ENCODE results near the gene LMO1. TPM values are rescaled to one million over a fixed set of nuclear protein-coding genes. Genes with fewer than 3 reads are reported as not detected.
A peak's percentile ranks its signal among the peaks of the same experiment; 100 is the strongest.

The LMO1 gene
- total and polyA plus RNA-seq, 4 donors = 1.8 to 8.7 (median 5.1) TPM

GRCh38 chr11:8250981-8251615 lies 12.6 kb downstream of the LMO1 start:
- Histone ChIP-seq H3K4me1 (ENCODE audit: control insufficient read depth, insufficient read depth, low read length) (peaks cover 4% of the 10 kb centered on the region), H3K36me3 (ENCODE audit: control insufficient read depth, insufficient read depth, low read length) (no peaks in the 10 kb centered on the region), H3K9me3 (ENCODE audit: control insufficient read depth, insufficient read depth, low read length) (no peaks in the 10 kb centered on the region), H3K4me3 (ENCODE audit: low read depth, low read length) (no peak overlapping the region), H3K27ac (ENCODE audit: low read depth, low read length) (no peak overlapping the region), H3K27me3 (ENCODE audit: control insufficient read depth, insufficient read depth, low read length) (peaks cover 4% of the 10 kb centered on the region)
- WGBS (ENCODE audit: insufficient coverage) = 87% methylated on average over 8 of the region's 11 CpGs
- no peak for DNase-seq (ENCODE audit: low read depth in 4 of 6, low spot score in 6 of 6)

- peak in 1 of 6 donors; percentile 35 for DNase-seq (ENCODE audit: low read depth in 4 of 6, low spot score in 6 of 6)
Observed at GRCh38 chr11:8250434-8250833, 13.2 kb downstream of the LMO1 start.

GRCh38 chr11:8249482-8249881 lies 14.2 kb downstream of the LMO1 start:
- DNase-seq (ENCODE audit: low read depth in 4 of 6, low spot score in 6 of 6) = no peak
- no peak overlapping the region for H3K4me3 ChIP-seq (ENCODE audit: low read depth, low read length)
- no peak overlapping the region for H3K27ac ChIP-seq (ENCODE audit: low read depth, low read length)
- no peaks in the 10 kb centered on the region for H3K9me3 ChIP-seq (ENCODE audit: control insufficient read depth, insufficient read depth, low read length)
- no peaks in the 10 kb centered on the region for H3K36me3 ChIP-seq (ENCODE audit: control insufficient read depth, insufficient read depth, low read length)
- H3K4me1 ChIP-seq (ENCODE audit: control insufficient read depth, insufficient read depth, low read length) = peaks cover 7% of the 10 kb centered on the region
- 83% methylated on average over 6 of the region's 6 CpGs for WGBS (ENCODE audit: insufficient coverage)
- H3K27me3 ChIP-seq (ENCODE audit: control insufficient read depth, insufficient read depth, low read length) = peaks cover 4% of the 10 kb centered on the region

More at GRCh38 chr11:8250434-8250833, 13.2 kb downstream of the LMO1 start:
- Histone ChIP-seq H3K9me3 (ENCODE audit: control insufficient read depth, insufficient read depth, low read length) (no peaks in the 10 kb centered on the region), H3K4me3 (ENCODE audit: low read depth, low read length) (no peak overlapping the region), H3K27ac (ENCODE audit: low read depth, low read length) (no peak overlapping the region), H3K36me3 (ENCODE audit: control insufficient read depth, insufficient read depth, low read length) (no peaks in the 10 kb centered on the region), H3K4me1 (ENCODE audit: control insufficient read depth, insufficient read depth, low read length) (peaks cover 4% of the 10 kb centered on the region), H3K27me3 (ENCODE audit: control insufficient read depth, insufficient read depth, low read length) (peaks cover 4% of the 10 kb centered on the region)
- 32% methylated on average over 5 of the region's 5 CpGs for WGBS (ENCODE audit: insufficient coverage)

- no peaks in the 10 kb centered on the region for H3K36me3 ChIP-seq (ENCODE audit: control insufficient read depth, insufficient read depth, low read length)
- H3K27me3 ChIP-seq (ENCODE audit: control insufficient read depth, insufficient read depth, low read length) = peaks cover 4% of the 10 kb centered on the region
- no peak for DNase-seq (ENCODE audit: low read depth in 4 of 6, low spot score in 6 of 6)
- peaks cover 14% of the 10 kb centered on the region for H3K4me1 ChIP-seq (ENCODE audit: control insufficient read depth, insufficient read depth, low read length)
- no peak overlapping the region for H3K4me3 ChIP-seq (ENCODE audit: low read depth, low read length)
- no peak overlapping the region for H3K27ac ChIP-seq (ENCODE audit: low read depth, low read length)
- H3K9me3 ChIP-seq (ENCODE audit: control insufficient read depth, insufficient read depth, low read length) = no peaks in the 10 kb centered on the region
- 91% methylated on average over 1 of the region's 1 CpG for WGBS (ENCODE audit: insufficient coverage)
Observed at GRCh38 chr11:8248786-8249185, 14.9 kb downstream of the LMO1 start.

GRCh38 chr11:8247312-8247711 lies 16.4 kb downstream of the LMO1 start:
- Histone ChIP-seq H3K9me3 (ENCODE audit: control insufficient read depth, insufficient read depth, low read length) (no peaks in the 10 kb centered on the region), H3K27ac (ENCODE audit: low read depth, low read length) (no peak overlapping the region), H3K4me1 (ENCODE audit: control insufficient read depth, insufficient read depth, low read length) (peaks cover 27% of the 10 kb centered on the region), H3K36me3 (ENCODE audit: control insufficient read depth, insufficient read depth, low read length) (no peaks in the 10 kb centered on the region), H3K27me3 (ENCODE audit: control insufficient read depth, insufficient read depth, low read length) (peaks cover 4% of the 10 kb centered on the region), H3K4me3 (ENCODE audit: low read depth, low read length) (no peak overlapping the region)
- WGBS (ENCODE audit: insufficient coverage) = 80% methylated on average over 6 of the region's 6 CpGs
- DNase-seq (ENCODE audit: low read depth in 4 of 6, low spot score in 6 of 6) = no peak

GRCh38 chr11:8243458-8243857 lies 20.2 kb downstream of the LMO1 start:
- no peak overlapping the region for H3K4me3 ChIP-seq (ENCODE audit: low read depth, low read length)

GRCh38 chr11:8242499-8243280 lies 21.0 kb downstream of the LMO1 start:
- Histone ChIP-seq H3K36me3 (ENCODE audit: control insufficient read depth, insufficient read depth, low read length) (no peaks in the 10 kb centered on the region), H3K4me3 (ENCODE audit: low read depth, low read length) (no peak overlapping the region), H3K4me1 (ENCODE audit: control insufficient read depth, insufficient read depth, low read length) (peaks cover 40% of the 10 kb centered on the region), H3K27me3 (ENCODE audit: control insufficient read depth, insufficient read depth, low read length) (peaks cover 2% of the 10 kb centered on the region), H3K27ac (ENCODE audit: low read depth, low read length) (no peak overlapping the region), H3K9me3 (ENCODE audit: control insufficient read depth, insufficient read depth, low read length) (no peaks in the 10 kb centered on the region)
- WGBS (ENCODE audit: insufficient coverage) = 37% methylated on average over 15 of the region's 19 CpGs
- DNase-seq (ENCODE audit: low read depth in 4 of 6, low spot score in 6 of 6) = peak in 2 of 6 donors; percentile 31 to 58

More at GRCh38 chr11:8243458-8243857, 20.2 kb downstream of the LMO1 start:
- DNase-seq (ENCODE audit: low read depth in 4 of 6, low spot score in 6 of 6) = no peak
- peaks cover 2% of the 10 kb centered on the region for H3K27me3 ChIP-seq (ENCODE audit: control insufficient read depth, insufficient read depth, low read length)
- no peaks in the 10 kb centered on the region for H3K36me3 ChIP-seq (ENCODE audit: control insufficient read depth, insufficient read depth, low read length)
- no peaks in the 10 kb centered on the region for H3K9me3 ChIP-seq (ENCODE audit: control insufficient read depth, insufficient read depth, low read length)
- WGBS (ENCODE audit: insufficient coverage) = 55% methylated on average over 5 of the region's 5 CpGs
- no peak overlapping the region for H3K27ac ChIP-seq (ENCODE audit: low read depth, low read length)
- H3K4me1 ChIP-seq (ENCODE audit: control insufficient read depth, insufficient read depth, low read length) = peaks cover 40% of the 10 kb centered on the region

GRCh38 chr11:8242118-8242475 lies 21.6 kb downstream of the LMO1 start:
- 51% methylated on average over 2 of the region's 3 CpGs for WGBS (ENCODE audit: insufficient coverage)
- Histone ChIP-seq H3K4me1 (ENCODE audit: control insufficient read depth, insufficient read depth, low read length) (peaks cover 40% of the 10 kb centered on the region), H3K4me3 (ENCODE audit: low read depth, low read length) (no peak overlapping the region), H3K9me3 (ENCODE audit: control insufficient read depth, insufficient read depth, low read length) (no peaks in the 10 kb centered on the region), H3K36me3 (ENCODE audit: control insufficient read depth, insufficient read depth, low read length) (no peaks in the 10 kb centered on the region), H3K27me3 (ENCODE audit: control insufficient read depth, insufficient read depth, low read length) (no peaks in the 10 kb centered on the region), H3K27ac (ENCODE audit: low read depth, low read length) (no peak overlapping the region)
- no peak for DNase-seq (ENCODE audit: low read depth in 4 of 6, low spot score in 6 of 6)

- Histone ChIP-seq H3K27ac (ENCODE audit: low read depth, low read length) (no peak overlapping the region), H3K4me3 (ENCODE audit: low read depth, low read length) (no peak overlapping the region), H3K27me3 (ENCODE audit: control insufficient read depth, insufficient read depth, low read length) (no peaks in the 10 kb centered on the region), H3K4me1 (ENCODE audit: control insufficient read depth, insufficient read depth, low read length) (peaks cover 40% of the 10 kb centered on the region), H3K9me3 (ENCODE audit: control insufficient read depth, insufficient read depth, low read length) (no peaks in the 10 kb centered on the region), H3K36me3 (ENCODE audit: control insufficient read depth, insufficient read depth, low read length) (no peaks in the 10 kb centered on the region)
- DNase-seq (ENCODE audit: low read depth in 4 of 6, low spot score in 6 of 6) = peak in 1 of 6 donors; percentile 34
Observed at GRCh38 chr11:8241373-8242117, 22.1 kb downstream of the LMO1 start.

Data from spinal cord (tissue), 10 donors.